ENCODE data around the gene RHBDL1. TPM values are rescaled to one million over a fixed set of nuclear protein-coding genes. Genes with fewer than 3 reads are reported as not detected.

Gene RHBDL1
- total and polyA plus RNA-seq, 9 of the 15 experiments (the other 6 are each of a cell fraction or from before 2014, with no cell fraction given) = 0.03 to 5.6 (median 1.3) TPM; not detected in 1

DNA sequence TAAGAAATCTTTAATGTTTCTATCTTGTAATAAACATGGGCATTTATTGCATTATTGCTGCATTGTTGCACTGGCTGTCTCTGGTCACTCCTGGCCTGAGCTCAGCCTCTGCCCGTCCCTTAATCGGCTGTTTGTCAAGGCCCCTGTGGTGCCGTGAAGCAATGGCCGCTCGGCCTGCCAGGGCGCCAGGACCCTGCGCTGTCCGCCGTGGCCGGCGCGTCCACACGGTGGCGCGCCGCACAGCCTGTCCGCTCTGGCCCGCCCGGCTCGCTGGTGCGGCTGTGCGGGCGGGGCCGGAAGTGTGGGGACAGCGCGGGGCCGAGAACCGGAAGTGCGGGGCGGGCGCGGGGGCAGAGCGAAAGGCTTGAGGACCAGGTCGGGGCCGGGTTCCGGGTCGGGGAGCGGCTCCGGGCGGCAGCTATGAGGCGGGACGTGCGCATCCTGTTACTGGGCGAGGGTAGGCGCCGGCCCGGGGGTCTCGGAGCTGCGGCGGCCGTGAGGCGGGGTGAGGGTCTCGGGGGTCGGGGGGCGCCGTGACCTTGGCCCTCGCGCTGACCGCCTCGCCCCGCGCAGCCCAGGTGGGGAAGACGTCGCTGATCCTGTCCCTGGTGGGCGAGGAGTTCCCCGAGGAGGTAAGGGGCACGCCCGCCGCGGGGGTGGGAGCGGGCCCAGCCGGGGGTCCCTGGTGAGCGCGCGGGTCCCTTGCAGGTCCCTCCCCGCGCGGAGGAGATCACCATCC is 7.5 kb upstream of the RHBDL1 start, which contains the start of gene RHOT2 (continued):
- TF ChIP-seq, protein P1, sequence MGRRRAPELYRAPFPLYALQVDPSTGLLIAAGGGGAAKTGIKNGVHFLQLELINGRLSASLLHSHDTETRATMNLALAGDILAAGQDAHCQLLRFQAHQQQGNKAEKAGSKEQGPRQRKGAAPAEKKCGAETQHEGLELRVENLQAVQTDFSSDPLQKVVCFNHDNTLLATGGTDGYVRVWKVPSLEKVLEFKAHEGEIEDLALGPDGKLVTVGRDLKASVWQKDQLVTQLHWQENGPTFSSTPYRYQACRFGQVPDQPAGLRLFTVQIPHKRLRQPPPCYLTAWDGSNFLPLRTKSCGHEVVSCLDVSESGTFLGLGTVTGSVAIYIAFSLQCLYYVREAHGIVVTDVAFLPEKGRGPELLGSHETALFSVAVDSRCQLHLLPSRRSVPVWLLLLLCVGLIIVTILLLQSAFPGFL (CRISPR knock-in tag; IDR thresholded peaks at IDR 0.05) = peak; percentile 86; the same call in 1 of the 2 replicates
- TF ChIP-seq POLR2G (IDR thresholded peaks at IDR 0.05; ENCODE audit: low read depth, low read length) (peak; percentile 85), CCNT2 (IDR thresholded peaks at IDR 0.05; ENCODE audit: borderline replicate concordance, extremely low read depth, insufficient read length, low read depth, low read length) (peak; percentile 96), ZNF695 (CRISPR knock-in tag; IDR thresholded peaks at IDR 0.05) (no peak), ZBTB17 (CRISPR knock-in tag; IDR thresholded peaks at IDR 0.05) (0 out of 2 replicates have a peak, but pooled peaks have one; percentile 45), BCOR (IDR thresholded peaks at IDR 0.05) (no peak), PCBP2 (IDR thresholded peaks at IDR 0.05; ENCODE audit: low read depth, low read length, poor library complexity, severe bottlenecking) (no peak), TAF7 (tag; IDR thresholded peaks at IDR 0.05) (no peak), ZNF75A (CRISPR knock-in tag; IDR thresholded peaks at IDR 0.05) (no peak), L3MBTL2 (IDR thresholded peaks at IDR 0.05) (peak; percentile 61), HLTF (IDR thresholded peaks at IDR 0.05) (no peak), MAFK (IDR thresholded peaks at IDR 0.05; ENCODE audit: low read length) (no peak), EWSR1 (IDR thresholded peaks at IDR 0.05; ENCODE audit: borderline replicate concordance, low read depth, partially characterized antibody) (no peak), MEF2D (tag; conservative IDR thresholded peaks at IDR 0.05; ENCODE audit: low read depth) (no peak), ARID2 (IDR thresholded peaks at IDR 0.05) (no peak), RBBP5 (IDR thresholded peaks at IDR 0.05; ENCODE audit: borderline replicate concordance, insufficient read depth, low read length, poor library complexity, severe bottlenecking) (peak; percentile 60), NCOA2 (IDR thresholded peaks at IDR 0.05; ENCODE audit: partially characterized antibody in 2 of 2) (no peak), HNRNPLL (IDR thresholded peaks at IDR 0.05; ENCODE audit: low read depth, low read length, poor library complexity, severe bottlenecking) (no peak)
- TF ChIP-seq, protein P2, sequence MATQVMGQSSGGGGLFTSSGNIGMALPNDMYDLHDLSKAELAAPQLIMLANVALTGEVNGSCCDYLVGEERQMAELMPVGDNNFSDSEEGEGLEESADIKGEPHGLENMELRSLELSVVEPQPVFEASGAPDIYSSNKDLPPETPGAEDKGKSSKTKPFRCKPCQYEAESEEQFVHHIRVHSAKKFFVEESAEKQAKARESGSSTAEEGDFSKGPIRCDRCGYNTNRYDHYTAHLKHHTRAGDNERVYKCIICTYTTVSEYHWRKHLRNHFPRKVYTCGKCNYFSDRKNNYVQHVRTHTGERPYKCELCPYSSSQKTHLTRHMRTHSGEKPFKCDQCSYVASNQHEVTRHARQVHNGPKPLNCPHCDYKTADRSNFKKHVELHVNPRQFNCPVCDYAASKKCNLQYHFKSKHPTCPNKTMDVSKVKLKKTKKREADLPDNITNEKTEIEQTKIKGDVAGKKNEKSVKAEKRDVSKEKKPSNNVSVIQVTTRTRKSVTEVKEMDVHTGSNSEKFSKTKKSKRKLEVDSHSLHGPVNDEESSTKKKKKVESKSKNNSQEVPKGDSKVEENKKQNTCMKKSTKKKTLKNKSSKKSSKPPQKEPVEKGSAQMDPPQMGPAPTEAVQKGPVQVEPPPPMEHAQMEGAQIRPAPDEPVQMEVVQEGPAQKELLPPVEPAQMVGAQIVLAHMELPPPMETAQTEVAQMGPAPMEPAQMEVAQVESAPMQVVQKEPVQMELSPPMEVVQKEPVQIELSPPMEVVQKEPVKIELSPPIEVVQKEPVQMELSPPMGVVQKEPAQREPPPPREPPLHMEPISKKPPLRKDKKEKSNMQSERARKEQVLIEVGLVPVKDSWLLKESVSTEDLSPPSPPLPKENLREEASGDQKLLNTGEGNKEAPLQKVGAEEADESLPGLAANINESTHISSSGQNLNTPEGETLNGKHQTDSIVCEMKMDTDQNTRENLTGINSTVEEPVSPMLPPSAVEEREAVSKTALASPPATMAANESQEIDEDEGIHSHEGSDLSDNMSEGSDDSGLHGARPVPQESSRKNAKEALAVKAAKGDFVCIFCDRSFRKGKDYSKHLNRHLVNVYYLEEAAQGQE (IDR thresholded peaks at IDR 0.05; ENCODE audit: borderline replicate concordance) = peak; percentile 62; the same call in 1 of the 2 replicates
- TF ChIP-seq, protein P2 (CRISPR knock-in tag; IDR thresholded peaks at IDR 0.05; ENCODE audit: low read depth) = peak; percentile 78

Measured in K562 (cell line).